GF-D8 (cell line): ENCODE data around the gene PIAS2.

Experiments used
- DNase-seq: peaks from one replicate; lab custom pipeline; 2025; lab: John Stamatoyannopoulos, UW

PIAS2 gene

DNA sequence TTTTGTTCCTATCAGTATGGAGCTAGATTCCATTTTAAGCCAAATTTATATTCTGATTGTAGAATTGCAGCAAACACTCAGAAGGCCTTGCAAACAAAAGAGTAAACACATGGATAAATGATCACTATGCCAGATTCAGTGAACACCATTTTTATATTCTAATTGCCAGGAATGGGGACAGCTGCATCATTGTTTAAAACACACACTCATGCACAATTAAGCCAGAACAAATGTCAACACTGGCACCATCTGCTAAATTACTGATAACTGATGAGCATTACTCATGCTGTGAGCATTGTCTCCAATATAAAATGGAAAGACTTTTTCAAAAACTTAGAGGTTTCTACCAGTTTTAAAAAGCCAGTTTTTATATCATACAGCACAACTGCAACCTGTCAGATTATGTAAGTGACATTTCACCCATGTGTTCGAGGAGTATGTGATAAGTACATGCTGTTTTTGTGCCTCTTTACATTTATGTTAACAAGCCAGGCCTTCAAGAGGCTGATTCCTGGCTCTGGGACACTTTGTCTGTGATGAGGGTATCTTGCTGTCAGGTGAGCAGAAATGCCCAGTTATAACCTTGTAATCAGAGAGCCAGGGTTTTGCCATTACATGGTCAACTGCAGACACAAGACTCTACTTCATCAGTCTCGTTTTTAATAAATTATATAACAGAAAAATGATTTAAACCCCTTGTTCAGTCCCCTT lies 156.1 kb downstream of the PIAS2 start:
- no peak for DNase-seq

DNA sequence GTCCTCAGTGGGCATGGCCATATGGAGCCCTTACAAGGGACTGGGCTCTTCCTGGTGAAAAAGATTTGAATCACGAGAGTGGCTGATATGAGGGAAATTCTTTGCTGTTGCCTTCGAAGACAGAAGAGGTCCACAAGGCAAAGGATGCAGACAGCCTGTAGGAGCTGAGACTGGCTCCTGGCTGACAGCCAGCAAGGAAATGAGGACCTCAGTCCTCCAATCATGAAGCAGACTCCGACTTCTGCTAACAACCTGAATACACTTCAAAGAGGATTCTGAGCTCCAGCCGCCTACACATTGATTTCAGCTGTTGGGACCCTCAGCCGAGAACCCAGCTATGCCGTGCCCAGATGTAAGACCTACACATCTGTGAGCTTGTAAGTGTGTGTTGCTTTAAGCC lies 157.4 kb downstream of the PIAS2 start:
- DNase-seq: no peak

DNA sequence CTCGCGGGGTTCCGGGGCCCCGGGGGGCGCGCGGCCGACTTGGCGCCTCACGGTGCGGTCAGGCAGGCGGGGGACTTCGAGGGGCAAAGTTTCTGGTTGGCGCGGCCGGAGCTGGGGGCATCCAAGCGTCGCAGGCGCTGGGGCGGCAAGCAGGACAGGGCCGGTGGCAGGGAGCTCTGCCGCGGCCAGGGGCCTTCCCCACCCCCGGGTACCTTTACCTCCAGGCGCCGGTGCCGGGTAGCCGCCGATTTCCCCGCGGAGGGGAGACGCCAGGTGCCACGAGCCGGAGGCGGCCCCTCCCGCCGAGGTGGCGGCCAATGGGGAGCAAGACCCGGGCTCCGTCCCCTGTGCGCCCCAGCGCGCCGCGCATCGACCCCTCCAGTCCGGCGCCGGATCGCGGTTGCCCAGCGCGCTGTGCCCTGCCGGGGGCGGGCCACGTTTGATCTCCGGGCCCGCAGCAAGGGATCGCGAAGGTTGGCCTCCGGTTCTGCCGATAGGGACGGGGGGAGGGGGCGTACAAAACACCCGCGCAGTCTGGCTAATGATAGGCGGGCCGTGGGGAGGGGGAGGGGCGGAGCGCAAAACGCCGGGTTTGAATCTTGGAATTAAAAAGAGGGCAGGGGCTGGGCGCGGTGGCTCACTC lies 160.6 kb downstream of the PIAS2 start, which contains the start of gene ST8SIA5:
Gene ST8SIA5 (minus strand): TSS at position 495 of the 643 bp plus-strand sequence. CDS start 545 bp downstream, outside the sequence.
- DNase-seq: no peak

DNA sequence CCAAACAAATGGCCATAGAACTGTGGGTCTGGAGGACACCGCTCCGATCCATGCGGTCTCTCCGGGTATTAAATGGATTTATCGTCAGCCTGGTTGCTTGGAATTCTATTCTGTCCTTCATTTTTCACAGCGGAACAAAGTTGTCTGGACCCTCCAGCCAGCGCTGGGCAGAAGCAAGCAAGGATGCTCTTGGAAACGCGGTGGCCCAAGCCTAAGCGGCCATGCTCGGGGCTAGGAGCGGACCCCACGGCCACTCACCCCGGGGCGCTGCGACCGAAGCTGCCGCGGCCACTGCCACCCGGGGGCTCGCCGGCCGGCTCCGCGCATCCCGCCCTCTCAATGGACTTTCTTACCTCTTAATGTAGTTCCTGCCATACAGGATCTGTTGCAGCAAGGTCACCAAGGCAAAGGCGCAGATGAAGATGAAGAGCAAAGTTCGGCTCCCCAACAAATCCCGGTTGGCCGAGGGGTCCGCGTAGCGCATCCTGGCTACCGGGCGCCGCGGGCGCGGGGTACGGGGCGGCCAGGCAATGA lies 161.2 kb downstream of the PIAS2 start:
- no peak for DNase-seq

DNA sequence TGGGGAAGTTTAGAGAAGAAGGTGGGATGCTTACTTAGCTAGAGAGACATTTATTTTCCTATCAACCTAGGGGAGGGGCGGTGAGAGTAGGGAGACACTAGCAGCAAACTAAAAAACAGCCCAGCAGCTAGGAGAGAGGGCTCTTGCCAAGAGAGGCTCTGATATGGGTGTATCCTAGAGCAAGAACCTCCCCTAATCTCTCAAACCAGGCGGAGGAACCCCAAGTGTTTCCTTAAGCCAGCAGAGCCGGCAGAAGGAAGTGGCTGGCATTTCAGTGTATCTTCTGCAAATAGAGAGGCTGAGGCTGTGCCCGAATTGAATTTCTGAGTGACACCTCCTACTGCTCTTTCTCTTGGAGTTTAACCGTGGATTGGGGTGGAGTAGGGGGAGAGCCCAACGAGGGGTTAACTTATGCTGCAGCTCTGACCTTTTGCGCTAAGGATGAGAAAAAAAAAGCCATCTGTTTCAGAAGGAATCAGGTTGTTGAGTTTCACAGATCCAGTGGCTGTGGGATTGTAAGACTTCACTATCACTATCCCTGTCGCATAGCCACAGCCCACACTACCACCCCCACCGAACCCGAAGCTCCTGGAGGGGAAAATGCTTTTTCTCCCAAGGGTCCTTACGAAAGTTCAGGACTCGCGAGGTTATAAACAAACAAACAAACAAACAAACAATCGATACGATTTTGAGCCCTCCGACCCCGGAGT lies 161.8 kb downstream of the PIAS2 start:
- no peak for DNase-seq

DNA sequence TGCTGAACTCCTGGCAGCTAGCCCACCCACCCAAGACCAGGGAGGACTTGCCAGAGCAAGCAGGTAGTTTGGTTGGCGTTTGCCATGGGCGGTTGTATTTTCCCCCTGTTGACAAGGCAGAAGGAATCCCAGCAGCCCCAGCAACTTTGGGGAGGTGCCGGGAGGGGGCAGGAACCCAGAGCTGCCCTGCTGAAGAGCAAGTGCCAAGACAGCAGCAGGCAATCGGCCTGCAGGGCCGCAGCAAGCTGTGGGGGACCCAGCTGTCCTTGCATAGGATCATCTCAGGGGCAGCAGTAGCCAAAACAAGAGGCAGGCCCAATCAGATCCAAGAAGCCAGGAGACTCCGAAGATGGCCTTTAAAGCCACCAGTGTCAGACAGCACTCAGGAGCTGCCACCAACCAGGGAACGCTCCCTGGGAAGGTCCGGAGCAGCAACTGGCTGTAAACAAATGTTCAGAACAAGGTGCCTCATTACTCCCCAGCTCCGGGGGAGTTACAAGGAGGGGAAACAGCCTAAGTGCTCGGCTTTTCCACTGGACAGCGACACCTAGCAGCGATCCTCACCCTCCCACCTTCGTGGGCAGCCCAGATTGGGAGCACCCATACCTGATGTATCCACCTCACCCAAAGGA lies 162.5 kb downstream of the PIAS2 start:
- no peak for DNase-seq

DNA sequence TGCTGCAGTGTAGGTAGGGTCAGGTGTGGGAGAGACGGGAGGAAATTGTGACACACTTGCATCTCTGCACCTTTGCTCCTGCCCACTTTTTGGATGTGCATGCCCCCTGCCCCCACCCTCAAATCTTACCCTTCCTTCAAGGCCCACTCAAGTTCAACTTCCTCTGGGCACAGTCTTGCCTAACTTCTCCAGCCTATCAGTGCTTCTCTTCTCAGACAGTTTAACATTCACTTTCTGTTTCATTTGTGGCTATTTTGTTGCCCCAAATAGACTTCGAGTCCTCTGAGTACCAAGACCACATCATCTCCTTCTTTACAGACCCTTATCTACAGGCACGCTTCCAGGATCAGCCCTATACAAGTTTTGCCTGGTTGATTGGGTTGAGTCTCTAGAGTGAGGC lies 163.1 kb downstream of the PIAS2 start:
- DNase-seq: no peak
